HG03457 (cell line): ENCODE results near the gene PLTP.

ENCODE experiments used
- ATAC-seq: cut with Tn5 transposase; IDR thresholded peaks from one replicate; pipeline ENCODE4 v1.9.1; 2021; ENCODE audit warnings: moderate number of reproducible peaks; ENCODE audit not compliant: unreplicated experiment

PLTP gene

GRCh38 chr20:45850926-45851325 lies 61.0 kb downstream of the PLTP start:
- ATAC-seq: no peak

GRCh38 chr20:45850238-45850637 lies 61.7 kb downstream of the PLTP start:
- no peak for ATAC-seq

- ATAC-seq: no peak
Measured at GRCh38 chr20:45848969-45849582, 62.9 kb downstream of the PLTP start.
